A673 (cell line): ENCODE data around the gene TCHHL1.

Source experiments
- EZH2 ChIP-seq: fragments of 200-600 bp; sonication (generic); IDR thresholded peaks from 2 replicates; pipeline ENCODE4 v1.6.1; 2017; ENCODE audit warnings: borderline replicate concordance, low read depth, mild to moderate bottlenecking, mixed read lengths, antibody characterized with exemption, low read length; ENCODE audit not compliant: poor library complexity, severe bottlenecking
- TF ChIP-seq, protein P1 (sequence below): fragments of 300-800, 200-600 bp; sonication (generic); conservative IDR thresholded peaks from 2 replicates; pipeline ENCODE4 v1.5.1; 2017; ENCODE audit warnings: low read depth, mild to moderate bottlenecking, antibody characterized with exemption, low read length, moderate library complexity, mixed read lengths

DNA sequence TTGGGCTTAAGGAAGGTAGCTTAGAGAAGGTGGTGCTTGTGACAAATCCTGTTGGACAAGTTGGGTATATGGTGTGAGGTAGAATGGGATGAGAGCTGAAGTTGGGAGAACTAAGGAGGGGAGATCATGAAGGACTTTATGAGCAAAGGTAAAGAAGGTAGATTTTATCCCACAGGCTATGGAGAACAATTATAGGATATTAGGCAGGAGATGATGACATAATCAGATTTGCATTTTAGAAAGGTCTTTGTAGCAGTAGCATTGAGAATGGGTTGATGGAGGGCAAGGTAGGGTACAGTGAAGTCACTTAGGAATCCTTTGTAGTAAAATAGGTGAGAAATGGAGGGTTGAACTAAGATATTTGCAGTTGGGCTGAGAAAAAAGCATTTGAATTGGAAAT, 41.3 kb upstream of the TCHHL1 start:
- no peak for TF ChIP-seq EZH2
- TF ChIP-seq, protein P1, sequence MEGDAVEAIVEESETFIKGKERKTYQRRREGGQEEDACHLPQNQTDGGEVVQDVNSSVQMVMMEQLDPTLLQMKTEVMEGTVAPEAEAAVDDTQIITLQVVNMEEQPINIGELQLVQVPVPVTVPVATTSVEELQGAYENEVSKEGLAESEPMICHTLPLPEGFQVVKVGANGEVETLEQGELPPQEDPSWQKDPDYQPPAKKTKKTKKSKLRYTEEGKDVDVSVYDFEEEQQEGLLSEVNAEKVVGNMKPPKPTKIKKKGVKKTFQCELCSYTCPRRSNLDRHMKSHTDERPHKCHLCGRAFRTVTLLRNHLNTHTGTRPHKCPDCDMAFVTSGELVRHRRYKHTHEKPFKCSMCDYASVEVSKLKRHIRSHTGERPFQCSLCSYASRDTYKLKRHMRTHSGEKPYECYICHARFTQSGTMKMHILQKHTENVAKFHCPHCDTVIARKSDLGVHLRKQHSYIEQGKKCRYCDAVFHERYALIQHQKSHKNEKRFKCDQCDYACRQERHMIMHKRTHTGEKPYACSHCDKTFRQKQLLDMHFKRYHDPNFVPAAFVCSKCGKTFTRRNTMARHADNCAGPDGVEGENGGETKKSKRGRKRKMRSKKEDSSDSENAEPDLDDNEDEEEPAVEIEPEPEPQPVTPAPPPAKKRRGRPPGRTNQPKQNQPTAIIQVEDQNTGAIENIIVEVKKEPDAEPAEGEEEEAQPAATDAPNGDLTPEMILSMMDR = no peak
